Smooth muscle cell (in vitro differentiated cells): Measurements from ENCODE around the gene ARHGAP25. TPM values are rescaled to one million over a fixed set of nuclear protein-coding genes. Genes with fewer than 3 reads are reported as not detected.

Experiments used
- DNase-seq: peaks from one replicate; lab custom pipeline; 2025; ENCODE audit not compliant: unreplicated experiment; lab: John Stamatoyannopoulos, UW
- H2AFZ ChIP-seq: fragments of 200-600 bp; sonication (generic); 2 replicates; pipeline ENCODE4 v1.6.0; 2016; ENCODE audit warnings: antibody characterized with exemption, low read depth, mild to moderate bottlenecking
- H3F3A ChIP-seq: fragments of 200-600 bp; sonication (generic); 2 replicates; pipeline ENCODE4 v1.6.0; 2017; ENCODE audit warnings: antibody characterized with exemption, low read depth
- H3K27ac ChIP-seq: fragments of 200-600 bp; sonication (generic); 2 replicates; pipeline ENCODE4 v1.5.1; 2016; ENCODE audit warnings: low read depth, mild to moderate bottlenecking
- H3K27me3 ChIP-seq: fragments of 200-600 bp; sonication (generic); 2 replicates; pipeline ENCODE4 v1.6.1; 2016; ENCODE audit warnings: low read depth, mild to moderate bottlenecking
- H3K36me3 ChIP-seq: fragments of 200-600 bp; sonication (generic); 2 replicates; pipeline ENCODE4 v1.5.1; 2016; ENCODE audit warnings: low read depth
- H3K4me1 ChIP-seq: fragments of 200-600 bp; sonication (generic); 2 replicates; pipeline ENCODE4 v1.5.1; 2016; ENCODE audit warnings: low read depth
- H3K4me2 ChIP-seq: fragments of 200-600 bp; sonication (generic); 2 replicates; pipeline ENCODE4 v1.6.0; 2016; ENCODE audit warnings: mild to moderate bottlenecking
- H3K4me3 ChIP-seq: fragments of 200-600 bp; sonication (generic); 2 replicates; pipeline ENCODE4 v1.5.1; 2016; ENCODE audit warnings: mild to moderate bottlenecking
- H3K79me2 ChIP-seq: fragments of 200-600 bp; sonication (generic); 2 replicates; pipeline ENCODE4 v1.6.0; 2016; ENCODE audit warnings: low read depth, mild to moderate bottlenecking
- H3K9ac ChIP-seq: fragments of 200-600 bp; sonication (generic); 2 replicates; pipeline ENCODE4 v1.6.0; 2016; ENCODE audit warnings: low read depth
- H3K9me3 ChIP-seq: fragments of 200-600 bp; sonication (generic); replicated peaks from 2 replicates; pipeline ENCODE4 v1.5.1; 2016; ENCODE audit warnings: low read depth
- H4K20me1 ChIP-seq: fragments of 200-600 bp; sonication (generic); 2 replicates; pipeline ENCODE4 v1.6.0; 2016; ENCODE audit warnings: low read depth
- CTCF ChIP-seq: fragments of 200-600 bp; sonication (generic); IDR thresholded peaks from 2 replicates; pipeline ENCODE4 v1.5.1; 2017; ENCODE audit warnings: borderline replicate concordance, mild to moderate bottlenecking, antibody characterized with exemption; ENCODE audit not compliant: insufficient read depth, poor library complexity, severe bottlenecking
- WGBS: methylation state at CpG from one replicate; pipeline ENCODE4 v1.1.7; 2016; ENCODE audit warnings: low lambda C conversion rate; 5-methylcytosine and 5-hydroxymethylcytosine counted together
- polyA plus RNA-seq: library from polyadenylated mRNA; unstranded; fragments of >200 nt; fragmentation: Nextera tagmentation; extraction: Ambion mirVana; gene quantifications from 2 replicates; pipeline ENCODE4 v1.2.1, GENCODE V29; 2016
- total RNA-seq: library from RNA; depleted of rRNA; stranded (reverse); fragments of >200 nt; gene quantifications from 2 replicates; pipeline ENCODE4 v1.2.3, GENCODE V29; 2014

Gene ARHGAP25
- total and polyA plus RNA-seq, 2 experiments from 2014 or later = 1.5 to 2.0 TPM

- no peak for DNase-seq
- H3K4me2 ChIP-seq = no peak overlapping the region
- no peaks in the 10 kb centered on the region for H3F3A ChIP-seq
- H3K27ac ChIP-seq = no peak overlapping the region
- no peaks in the 10 kb centered on the region for H3K4me1 ChIP-seq
- TF ChIP-seq CTCF = no peak
- H3K27me3 ChIP-seq = no peaks in the 10 kb centered on the region
- H3K9me3 ChIP-seq = no peaks in the 10 kb centered on the region
- WGBS = 76% methylated on average over 8 of the region's 8 CpGs
- no peaks in the 10 kb centered on the region for H4K20me1 ChIP-seq
- H3K36me3 ChIP-seq = no peaks in the 10 kb centered on the region
- H3K79me2 ChIP-seq = no peaks in the 10 kb centered on the region
- no peak overlapping the region for H2AFZ ChIP-seq
- H3K9ac ChIP-seq = no peak overlapping the region
- no peak overlapping the region for H3K4me3 ChIP-seq
These were observed 13.0 kb upstream of the ARHGAP25 start for GRCh38 chr2:68721482-68722101.

GRCh38 chr2:68722712-68723111 is 11.9 kb upstream of the ARHGAP25 start:
- Histone ChIP-seq H3K27me3 (no peaks in the 10 kb centered on the region), H3K36me3 (no peaks in the 10 kb centered on the region), H3K27ac (no peak overlapping the region), H3K4me3 (no peak overlapping the region), H3K9ac (no peak overlapping the region), H3K4me1 (peaks cover 5% of the 10 kb centered on the region), H2AFZ (no peak overlapping the region), H4K20me1 (no peaks in the 10 kb centered on the region), H3K9me3 (no peaks in the 10 kb centered on the region), H3F3A (peaks cover 5% of the 10 kb centered on the region), H3K4me2 (no peak overlapping the region), H3K79me2 (no peaks in the 10 kb centered on the region)
- no peak for DNase-seq
- peak; percentile 20 for TF ChIP-seq CTCF
- WGBS = 66% methylated on average over 8 of the region's 8 CpGs

GRCh38 chr2:68723181-68723580 is 11.4 kb upstream of the ARHGAP25 start:
- Histone ChIP-seq H3F3A (peaks cover 6% of the 10 kb centered on the region), H3K4me2 (no peak overlapping the region), H3K79me2 (no peaks in the 10 kb centered on the region), H4K20me1 (no peaks in the 10 kb centered on the region), H3K4me3 (no peak overlapping the region), H3K27ac (no peak overlapping the region), H3K9ac (no peak overlapping the region), H3K36me3 (no peaks in the 10 kb centered on the region), H3K27me3 (no peaks in the 10 kb centered on the region), H3K9me3 (no peaks in the 10 kb centered on the region), H3K4me1 (peaks cover 7% of the 10 kb centered on the region), H2AFZ (no peak overlapping the region)
- 84% methylated on average over 2 of the region's 2 CpGs for WGBS
- no peak for DNase-seq
- no peak for TF ChIP-seq CTCF

- H3K27me3 ChIP-seq = no peaks in the 10 kb centered on the region
- 62% methylated on average over 6 of the region's 6 CpGs for WGBS
These were observed 8.5 kb upstream of the ARHGAP25 start for GRCh38 chr2:68726100-68726499.

More at GRCh38 chr2:68726100-68726499, 8.5 kb upstream of the ARHGAP25 start:
- peaks cover 6% of the 10 kb centered on the region for H3F3A ChIP-seq
- H3K79me2 ChIP-seq = no peaks in the 10 kb centered on the region
- peaks cover 7% of the 10 kb centered on the region for H3K4me1 ChIP-seq
- DNase-seq = no peak
- no peak overlapping the region for H3K27ac ChIP-seq
- H3K4me2 ChIP-seq = no peak overlapping the region
- H3K4me3 ChIP-seq = no peak overlapping the region
- H3K36me3 ChIP-seq = no peaks in the 10 kb centered on the region
- no peak overlapping the region for H3K9ac ChIP-seq
- no peak overlapping the region for H2AFZ ChIP-seq
- no peaks in the 10 kb centered on the region for H3K9me3 ChIP-seq
- H4K20me1 ChIP-seq = no peaks in the 10 kb centered on the region
- TF ChIP-seq CTCF = no peak
